GM12801 (cell line): ENCODE data around the gene DEPDC1.

Source experiments
- TF ChIP-seq, protein P1 (sequence below): IDR thresholded peaks from one replicate; pipeline ENCODE4 v1.5.1; 2011; ENCODE audit warnings: control low read depth; ENCODE audit not compliant: insufficient read length; ENCODE audit errors: extremely low read depth

DEPDC1 gene, protein sequence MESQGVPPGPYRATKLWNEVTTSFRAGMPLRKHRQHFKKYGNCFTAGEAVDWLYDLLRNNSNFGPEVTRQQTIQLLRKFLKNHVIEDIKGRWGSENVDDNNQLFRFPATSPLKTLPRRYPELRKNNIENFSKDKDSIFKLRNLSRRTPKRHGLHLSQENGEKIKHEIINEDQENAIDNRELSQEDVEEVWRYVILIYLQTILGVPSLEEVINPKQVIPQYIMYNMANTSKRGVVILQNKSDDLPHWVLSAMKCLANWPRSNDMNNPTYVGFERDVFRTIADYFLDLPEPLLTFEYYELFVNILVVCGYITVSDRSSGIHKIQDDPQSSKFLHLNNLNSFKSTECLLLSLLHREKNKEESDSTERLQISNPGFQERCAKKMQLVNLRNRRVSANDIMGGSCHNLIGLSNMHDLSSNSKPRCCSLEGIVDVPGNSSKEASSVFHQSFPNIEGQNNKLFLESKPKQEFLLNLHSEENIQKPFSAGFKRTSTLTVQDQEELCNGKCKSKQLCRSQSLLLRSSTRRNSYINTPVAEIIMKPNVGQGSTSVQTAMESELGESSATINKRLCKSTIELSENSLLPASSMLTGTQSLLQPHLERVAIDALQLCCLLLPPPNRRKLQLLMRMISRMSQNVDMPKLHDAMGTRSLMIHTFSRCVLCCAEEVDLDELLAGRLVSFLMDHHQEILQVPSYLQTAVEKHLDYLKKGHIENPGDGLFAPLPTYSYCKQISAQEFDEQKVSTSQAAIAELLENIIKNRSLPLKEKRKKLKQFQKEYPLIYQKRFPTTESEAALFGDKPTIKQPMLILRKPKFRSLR

DNA sequence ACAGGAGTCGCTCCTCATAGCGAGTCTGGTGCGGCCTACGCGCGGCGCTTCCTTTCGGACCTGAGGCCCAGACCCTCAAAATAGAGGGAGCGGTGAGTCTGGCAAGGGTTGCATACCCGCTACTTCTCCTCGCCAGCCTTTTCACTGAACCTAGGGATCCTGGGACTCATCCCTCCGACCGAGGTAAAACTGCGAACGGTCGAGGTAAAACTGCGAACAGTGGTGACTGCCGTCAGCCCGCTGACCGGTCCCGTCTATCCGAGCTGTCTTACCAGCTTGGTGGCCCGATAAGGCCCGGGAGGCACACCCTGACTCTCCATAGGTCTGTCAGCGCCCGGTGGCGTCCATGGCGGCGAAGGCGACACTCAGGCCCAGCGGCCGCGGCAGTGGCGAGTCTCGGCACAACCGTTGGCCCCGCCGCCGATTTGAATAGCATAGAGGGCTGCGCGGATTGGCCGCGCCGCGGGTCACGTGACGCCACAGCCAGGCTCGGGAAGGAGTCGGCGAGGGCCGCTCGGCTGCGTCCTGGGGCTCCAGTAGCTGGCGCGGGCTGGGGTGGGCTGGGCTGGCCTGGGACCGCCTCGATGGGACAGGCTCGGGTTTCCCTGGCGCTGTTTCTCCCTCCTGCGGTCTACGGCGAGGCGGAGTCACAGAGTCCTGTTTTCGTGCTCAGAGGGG lies at the start of gene DEPDC1:
Gene DEPDC1 (minus strand): TSS at position 403 of the 678 bp plus-strand sequence. CDS start 83 bp downstream, at position 320.
- TF ChIP-seq, protein P1, sequence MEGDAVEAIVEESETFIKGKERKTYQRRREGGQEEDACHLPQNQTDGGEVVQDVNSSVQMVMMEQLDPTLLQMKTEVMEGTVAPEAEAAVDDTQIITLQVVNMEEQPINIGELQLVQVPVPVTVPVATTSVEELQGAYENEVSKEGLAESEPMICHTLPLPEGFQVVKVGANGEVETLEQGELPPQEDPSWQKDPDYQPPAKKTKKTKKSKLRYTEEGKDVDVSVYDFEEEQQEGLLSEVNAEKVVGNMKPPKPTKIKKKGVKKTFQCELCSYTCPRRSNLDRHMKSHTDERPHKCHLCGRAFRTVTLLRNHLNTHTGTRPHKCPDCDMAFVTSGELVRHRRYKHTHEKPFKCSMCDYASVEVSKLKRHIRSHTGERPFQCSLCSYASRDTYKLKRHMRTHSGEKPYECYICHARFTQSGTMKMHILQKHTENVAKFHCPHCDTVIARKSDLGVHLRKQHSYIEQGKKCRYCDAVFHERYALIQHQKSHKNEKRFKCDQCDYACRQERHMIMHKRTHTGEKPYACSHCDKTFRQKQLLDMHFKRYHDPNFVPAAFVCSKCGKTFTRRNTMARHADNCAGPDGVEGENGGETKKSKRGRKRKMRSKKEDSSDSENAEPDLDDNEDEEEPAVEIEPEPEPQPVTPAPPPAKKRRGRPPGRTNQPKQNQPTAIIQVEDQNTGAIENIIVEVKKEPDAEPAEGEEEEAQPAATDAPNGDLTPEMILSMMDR, result no peak

DNA sequence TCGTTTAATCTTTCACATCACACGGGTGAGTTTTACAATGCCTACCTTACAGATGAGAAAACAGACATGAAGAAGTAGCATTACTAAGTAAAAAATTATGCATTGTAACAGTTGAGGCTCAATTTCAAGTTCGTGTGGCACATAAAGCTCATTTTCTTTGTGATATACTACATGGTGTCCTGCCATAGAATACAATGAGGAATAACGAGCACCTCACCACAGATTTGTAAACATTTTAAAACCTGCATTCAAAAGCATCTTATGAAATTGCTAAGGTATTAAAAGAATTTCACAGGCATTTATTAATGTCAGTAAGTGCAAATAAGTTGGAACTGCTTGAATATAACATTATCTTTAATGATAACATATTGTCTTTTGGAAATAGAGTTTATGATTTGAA lies 47.8 kb upstream of the DEPDC1 start:
- TF ChIP-seq, protein P1, result no peak

DNA sequence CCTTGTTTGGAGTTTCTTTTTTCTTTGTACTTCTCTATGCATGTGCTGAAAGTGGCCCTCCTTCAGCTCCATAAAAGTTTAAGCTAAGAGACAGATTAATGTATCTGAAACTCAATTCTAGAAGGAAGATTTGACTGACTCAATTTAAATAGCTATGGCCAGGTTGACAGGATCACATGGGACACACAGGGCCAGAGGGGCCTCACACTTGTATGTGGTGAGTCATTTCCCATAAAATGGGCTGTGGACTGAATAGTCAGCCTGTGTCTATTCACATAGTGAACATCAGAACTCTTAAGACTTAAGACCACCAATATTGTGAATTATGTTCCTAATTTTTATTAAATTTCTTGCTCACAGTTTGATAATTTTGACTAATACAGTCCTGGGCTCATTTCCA lies 45.7 kb upstream of the DEPDC1 start:
- TF ChIP-seq, protein P1, result no peak

DNA sequence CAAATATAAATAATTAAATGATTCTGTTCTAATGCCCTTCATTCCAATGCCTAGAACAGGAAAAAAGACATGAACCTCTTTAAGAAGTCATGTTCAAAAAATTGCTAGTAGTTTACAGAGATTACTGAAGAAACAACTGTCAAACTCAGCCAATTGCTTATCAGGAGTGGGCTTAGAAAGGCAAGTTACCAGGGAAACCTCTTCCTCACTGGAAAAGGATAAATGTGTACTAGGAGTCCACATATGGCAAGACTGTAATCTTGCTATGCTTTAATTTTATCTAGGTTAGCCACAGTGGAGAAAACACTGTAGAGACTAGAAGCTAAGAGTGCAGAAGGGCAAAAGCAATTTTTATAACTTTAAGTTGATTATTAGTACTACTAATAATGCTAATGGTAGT lies 42.1 kb upstream of the DEPDC1 start:
- TF ChIP-seq, protein P1, result no peak

DNA sequence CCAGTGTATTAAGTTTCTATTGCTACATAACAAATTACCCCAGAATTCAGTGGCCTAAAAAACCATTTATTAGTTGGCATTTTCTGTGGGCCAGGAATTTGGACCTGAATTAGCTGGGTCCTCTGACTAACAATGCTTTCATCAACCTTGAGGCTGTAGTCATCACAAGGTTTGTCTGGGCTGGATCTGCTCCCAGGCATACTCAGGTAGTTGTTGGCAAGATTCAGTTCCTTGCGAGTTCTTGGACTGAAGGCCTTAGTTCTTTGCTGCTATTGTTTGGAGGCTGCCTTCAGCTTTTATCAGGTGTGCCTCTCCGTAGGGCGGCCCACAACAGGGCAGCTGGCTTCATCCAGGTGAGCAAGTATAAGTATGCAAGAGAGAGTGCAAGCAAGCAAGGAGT lies 31.4 kb upstream of the DEPDC1 start:
- TF ChIP-seq, protein P1, result no peak

DNA sequence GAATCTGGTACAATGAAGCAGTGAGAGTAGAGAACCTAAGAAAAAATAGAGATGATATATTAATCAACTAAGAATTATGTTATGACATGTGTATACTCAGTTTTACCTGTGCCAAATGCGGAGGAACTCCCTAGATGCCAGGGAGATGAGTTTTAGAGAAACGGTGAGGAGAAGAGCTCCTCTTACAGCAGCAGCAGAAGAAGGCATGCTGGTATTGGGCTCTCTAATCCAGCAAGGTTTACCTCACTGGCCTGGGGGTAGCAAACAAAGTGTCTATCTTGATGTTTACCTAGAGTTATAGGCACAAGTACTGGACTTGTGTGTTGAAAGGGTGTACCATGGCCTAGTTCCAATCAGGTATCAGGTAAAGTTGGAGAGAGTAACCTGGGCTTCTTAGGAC lies 28.9 kb upstream of the DEPDC1 start:
- TF ChIP-seq, protein P1, result no peak

DNA sequence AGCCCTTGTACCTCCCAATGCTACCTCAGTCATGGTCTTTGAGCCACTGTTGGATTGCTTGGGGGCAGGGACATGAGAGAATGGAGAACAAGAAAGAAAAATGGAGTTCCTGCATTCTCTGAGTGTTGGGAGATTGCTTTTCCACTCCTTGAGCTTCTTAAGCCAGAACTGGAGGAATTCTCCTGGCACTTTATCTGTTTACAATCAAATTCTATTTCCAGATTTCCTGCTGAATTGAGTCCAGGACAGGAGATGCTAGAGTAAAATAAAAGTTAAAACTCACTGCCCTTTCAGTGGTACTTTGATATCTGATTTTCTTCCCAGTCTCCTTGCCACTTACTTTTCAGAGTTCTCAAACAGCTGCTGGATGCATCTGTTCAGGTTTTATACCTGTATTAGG lies 24.4 kb upstream of the DEPDC1 start:
- TF ChIP-seq, protein P1, result no peak
